GM12892 (cell line): ENCODE results near the gene TMEM132A.

Source experiments
- POLR2A ChIP-seq: IDR thresholded peaks from 2 replicates; pipeline ENCODE4 v1.6.1; 2011; ENCODE audit warnings: low read depth, low read length, control low read depth
- TAF1 ChIP-seq: IDR thresholded peaks from 2 replicates; pipeline ENCODE4 v1.6.1; 2011; ENCODE audit warnings: low read depth, mild to moderate bottlenecking, control low read depth, low read length, borderline replicate concordance

DNA sequence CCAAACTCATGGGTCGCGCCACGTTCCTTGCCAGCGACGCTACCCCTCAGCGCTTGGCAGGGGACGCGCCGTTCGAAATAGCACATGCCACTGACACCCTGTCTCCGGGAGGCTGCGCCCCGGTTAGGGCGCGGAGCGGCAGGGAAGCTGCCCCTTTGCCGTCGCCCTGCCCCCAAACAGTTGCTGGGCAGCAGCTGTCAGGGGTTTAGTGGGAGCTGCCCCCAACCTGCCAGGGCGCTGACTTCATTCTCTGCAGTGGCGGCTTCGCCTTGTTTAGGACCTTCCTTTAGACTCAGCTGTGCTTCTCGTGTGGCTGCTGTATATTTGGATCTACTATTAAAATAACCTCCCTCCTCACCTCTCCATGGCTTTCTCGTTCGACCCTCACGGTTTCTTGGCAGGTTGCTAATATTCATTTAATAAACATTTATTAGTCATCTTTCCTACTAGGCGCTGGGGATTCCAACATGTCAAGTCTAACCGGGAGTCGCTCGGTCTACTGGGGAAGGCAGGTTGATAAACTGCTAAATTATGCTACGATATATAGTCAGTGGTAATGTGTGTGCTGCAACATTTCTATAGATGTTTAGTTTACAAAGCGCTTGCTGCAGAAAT, 9.5 kb upstream of the TMEM132A start:
- TF ChIP-seq TAF1 (no peak), POLR2A (no peak)
